Pons (tissue), 1 donor: ENCODE data around the gene NLRX1.
"Not testable (repeated sequence)": the region's sequence is repeated elsewhere in the genome, so short reads cannot be mapped to it uniquely, and the experiment has no call there.

Experiments
- DNase-seq: peaks from one replicate; pipeline ENCODE4 v3.0.0-alpha.2; 2016; ENCODE audit warnings: low spot score

Gene NLRX1

GRCh38 chr11:119168471-119169281, at the start of gene NLRX1:
Gene NLRX1 (plus strand): TSS chr11:119168725. CDS start chr11:119171404, 2,679 bp downstream.
- DNase-seq, result peak; percentile 77

GRCh38 chr11:119118946-119119345, 49.6 kb upstream of the NLRX1 start:
- DNase-seq, result no peak

- DNase-seq, result peak; percentile 60
Observed at GRCh38 chr11:119120639-119121007, 47.9 kb upstream of the NLRX1 start.

GRCh38 chr11:119121008-119121810, 47.3 kb upstream of the NLRX1 start, which contains the start of gene HINFP:
Gene HINFP (plus strand): TSS chr11:119121580. CDS start chr11:119126945, 5,365 bp downstream.
- DNase-seq, result peak; percentile 99

- no peak for DNase-seq
Observed at GRCh38 chr11:119121811-119122124, 46.8 kb upstream of the NLRX1 start.

GRCh38 chr11:119125821-119126220, 42.7 kb upstream of the NLRX1 start:
- DNase-seq, result no peak

- no peak for DNase-seq
Observed at GRCh38 chr11:119126675-119127268, 41.8 kb upstream of the NLRX1 start.

- no peak for DNase-seq
Observed at GRCh38 chr11:119130662-119131061, 37.9 kb upstream of the NLRX1 start.

GRCh38 chr11:119134389-119134978, 34.0 kb upstream of the NLRX1 start:
- DNase-seq, result no peak

- DNase-seq, result not testable (repeated sequence)
Observed at GRCh38 chr11:119139276-119139675, 29.2 kb upstream of the NLRX1 start.

GRCh38 chr11:119144825-119145486, 23.6 kb upstream of the NLRX1 start:
- DNase-seq, result peak; percentile 46

GRCh38 chr11:119145551-119145950, 23.0 kb upstream of the NLRX1 start:
- no peak for DNase-seq

- no peak for DNase-seq
Observed at GRCh38 chr11:119147604-119148333, 20.8 kb upstream of the NLRX1 start.

- DNase-seq, result no peak
Observed at GRCh38 chr11:119148720-119149017, 19.9 kb upstream of the NLRX1 start.

- DNase-seq, result no peak
Observed at GRCh38 chr11:119149018-119149785, 19.3 kb upstream of the NLRX1 start, which contains the start of gene ABCG4. Gene ABCG4 (plus strand): TSS chr11:119149052. CDS start chr11:119149966, 914 bp downstream.

GRCh38 chr11:119149786-119150275, 18.7 kb upstream of the NLRX1 start:
- DNase-seq, result no peak

GRCh38 chr11:119152043-119152442, 16.5 kb upstream of the NLRX1 start:
- DNase-seq, result no peak

GRCh38 chr11:119152604-119153003, 15.9 kb upstream of the NLRX1 start:
- DNase-seq, result no peak

- no peak for DNase-seq
Observed at GRCh38 chr11:119153049-119153818, 15.3 kb upstream of the NLRX1 start.
